Esophagus (tissue), 2 donors: ENCODE measurements around the gene GAS6. TPM values are rescaled to one million over a fixed set of nuclear protein-coding genes. Genes with fewer than 3 reads are reported as not detected.
A peak's percentile ranks its signal among the peaks of the same experiment; 100 is the strongest.

ENCODE experiments used
- H3K27ac ChIP-seq, 2 donors: one replicate each; pipeline ENCODE4 v1.5.1; 2013; ENCODE audit warnings: low read depth in 2 of 2, mild to moderate bottlenecking in 2 of 2, inconsistent platforms in 1 of 2, low read length in 1 of 2, moderate library complexity in 1 of 2
- H3K27me3 ChIP-seq, 2 donors: one replicate each; pipeline ENCODE4 v1.6.1; 2013; ENCODE audit warnings: low read length in 2 of 2, control low read depth in 1 of 2, mild to moderate bottlenecking in 1 of 2; ENCODE audit not compliant: insufficient read depth in 2 of 2, control insufficient read depth in 1 of 2
- H3K36me3 ChIP-seq, 2 donors: one replicate each; pipeline ENCODE4 v1.6.1; 2013; ENCODE audit warnings: low read length in 1 of 2; ENCODE audit not compliant: control insufficient read depth in 2 of 2, insufficient read depth in 2 of 2
- H3K4me1 ChIP-seq, 2 donors: one replicate each; pipeline ENCODE4 v1.6.1; 2013; ENCODE audit warnings: low read length in 1 of 2; ENCODE audit not compliant: control insufficient read depth in 2 of 2, insufficient read depth in 2 of 2
- H3K4me3 ChIP-seq, 2 donors: one replicate each; pipeline ENCODE4 v1.5.1; 2013; ENCODE audit warnings: low read length in 2 of 2, mild to moderate bottlenecking in 2 of 2, low read depth in 1 of 2, moderate library complexity in 1 of 2
- H3K9me3 ChIP-seq, 2 donors: one replicate each; pipeline ENCODE4 v1.6.1; 2013; ENCODE audit warnings: mild to moderate bottlenecking in 2 of 2, low read depth in 1 of 2, low read length in 1 of 2, moderate library complexity in 1 of 2; ENCODE audit not compliant: control insufficient read depth in 2 of 2, insufficient read depth in 1 of 2
- WGBS, 2 donors: extraction: QIAGEN DNeasy Blood & Tissue Kit; methylation state at CpG; one replicate each; pipeline ENCODE4 v1.1.7; 2013; 5-methylcytosine and 5-hydroxymethylcytosine counted together
- polyA plus RNA-seq, 2 donors: library from polyadenylated mRNA; stranded (reverse); fragments of 200-250 nt; gene quantifications; one replicate each; pipeline ENCODE4 v1.2.3, GENCODE V29; 2013
- donor health status: healthy with polysubstance abuse.
- donor health status: Bipolar disorder and iron deficiency.

Gene GAS6
- polyA plus RNA-seq, 2 donors = 47.3 to 56.5 TPM

DNA sequence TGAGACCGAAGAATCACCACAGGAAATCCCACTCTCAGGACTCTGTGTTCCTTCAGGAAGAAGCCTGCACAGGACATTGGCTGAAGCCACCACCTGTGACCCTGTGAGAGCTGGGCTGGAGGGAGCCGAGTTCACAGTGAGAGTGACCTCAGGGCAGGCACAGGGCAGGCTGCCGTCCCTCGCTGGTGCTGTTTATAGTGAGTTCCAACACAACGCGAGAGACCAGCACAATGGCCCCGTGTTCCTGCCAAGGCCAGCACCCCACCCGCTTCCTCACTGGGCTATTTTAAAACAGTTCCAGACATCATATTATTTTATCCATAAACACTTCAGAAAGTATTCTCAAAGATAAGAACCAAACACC is 18.4 kb upstream of the GAS6 start:
- Histone ChIP-seq H3K4me3 (no peak overlapping the region), H3K27ac (peak overlapping the region; percentile 6 to 86), H3K27me3 (no peaks in the 10 kb centered on the region), H3K4me1 (peaks cover 0 to 21% of the 10 kb centered on the region in 2 donors), H3K9me3 (peaks cover 0 to 2% of the 10 kb centered on the region in 2 donors), H3K36me3 (no peaks in the 10 kb centered on the region)
- WGBS, 2 donors = 36 to 58% methylated on average over 8 of the region's 8 CpGs

DNA sequence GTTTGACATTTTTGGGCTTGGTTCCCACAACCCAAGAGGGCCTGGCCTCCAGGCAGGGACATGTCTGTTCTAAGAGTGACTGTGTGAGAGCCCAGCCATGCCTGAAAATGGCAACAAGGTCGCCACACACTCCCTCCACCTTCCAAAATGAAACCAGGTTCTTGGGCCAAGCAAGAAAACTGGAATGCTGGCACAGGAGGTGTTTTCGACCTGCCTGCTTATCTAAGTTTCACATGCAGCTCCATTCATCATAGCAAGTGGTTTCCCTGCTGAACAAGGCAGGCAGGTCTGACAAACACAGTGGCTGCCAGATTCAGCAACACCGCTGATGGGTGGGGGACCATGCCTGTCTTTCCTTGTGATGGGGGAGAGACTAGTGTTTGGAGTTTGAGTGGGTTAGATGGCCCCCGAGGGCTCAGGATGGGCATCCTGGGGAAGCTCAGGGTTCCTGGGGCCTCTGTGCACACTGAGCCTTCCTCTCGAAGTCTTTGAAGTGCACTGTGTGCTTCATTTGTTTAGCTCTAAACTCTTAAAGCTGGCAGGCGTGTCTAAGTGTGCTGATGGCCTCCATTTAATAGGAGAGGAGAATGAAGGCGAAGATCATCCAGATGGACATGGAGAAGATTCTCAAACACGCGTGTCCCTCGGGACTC is 17.9 kb upstream of the GAS6 start:
- Histone ChIP-seq H3K27me3 (no peaks in the 10 kb centered on the region), H3K4me3 (no peak overlapping the region), H3K9me3 (peaks cover 0 to 2% of the 10 kb centered on the region in 2 donors), H3K27ac (peak overlapping the region; percentile 6 to 86), H3K36me3 (no peaks in the 10 kb centered on the region), H3K4me1 (peaks cover 0 to 21% of the 10 kb centered on the region in 2 donors)
- WGBS, 2 donors = 41 to 43% methylated on average over 10 of the region's 10 CpGs

- peaks cover 0 to 2% of the 10 kb centered on the region in 2 donors for H3K9me3 ChIP-seq
- no peaks in the 10 kb centered on the region for H3K27me3 ChIP-seq
- H3K36me3 ChIP-seq = no peaks in the 10 kb centered on the region
- H3K4me3 ChIP-seq = no peak overlapping the region
- H3K27ac ChIP-seq = peak overlapping the region in 1 of 2 donors; percentile 86
- peaks cover 0 to 21% of the 10 kb centered on the region in 2 donors for H3K4me1 ChIP-seq
- 71 to 78% methylated on average over 17 of the region's 17 CpGs for WGBS, 2 donors
These were observed 17.1 kb upstream of the GAS6 start for GRCh38 chr13:113880651-113881611.

DNA sequence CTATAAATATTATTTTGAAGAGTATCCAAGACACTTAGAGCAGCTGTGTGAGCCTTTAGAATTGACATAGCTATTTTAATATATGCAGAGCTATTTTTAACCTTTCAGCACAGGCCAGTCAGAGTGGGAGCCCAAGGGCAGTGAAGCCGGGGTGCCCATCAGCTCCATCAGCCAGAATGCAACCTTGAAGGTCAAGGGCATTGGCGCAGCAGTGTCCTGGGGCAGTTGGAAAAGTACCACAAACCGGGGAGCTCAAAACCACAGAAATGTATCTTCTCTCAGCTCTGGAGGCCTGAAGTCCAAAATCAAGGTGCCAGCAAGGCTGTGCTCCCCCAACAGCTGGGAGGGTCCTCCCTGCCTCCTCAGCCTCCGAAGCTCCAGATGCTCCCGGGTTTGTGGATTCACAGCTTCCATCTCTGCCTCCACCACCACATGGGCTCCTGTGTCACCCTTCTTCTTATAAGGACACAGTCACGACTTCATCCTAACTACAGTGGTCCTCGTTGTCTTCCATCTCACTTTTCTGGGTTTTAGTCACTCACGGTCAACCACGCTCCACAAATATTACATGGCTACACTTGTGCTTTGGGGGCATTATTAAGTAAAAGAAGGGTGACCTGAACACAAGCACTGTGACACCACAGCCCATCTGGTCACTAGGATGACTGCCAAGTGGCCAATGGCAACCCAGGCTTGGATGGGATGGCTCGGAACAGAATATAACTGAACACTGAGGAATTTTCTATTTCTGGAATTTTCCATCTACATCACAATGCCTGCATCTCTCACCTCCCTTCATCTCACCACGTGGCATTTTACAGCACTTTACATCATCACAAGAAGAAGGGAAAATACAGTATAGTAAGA is 15.9 kb upstream of the GAS6 start:
- no peak overlapping the region for H3K4me3 ChIP-seq
- peaks cover 0 to 2% of the 10 kb centered on the region in 2 donors for H3K9me3 ChIP-seq
- H3K27ac ChIP-seq = peak overlapping the region in 1 of 2 donors; percentile 43
- 74 to 80% methylated on average over 11 of the region's 11 CpGs for WGBS, 2 donors
- H3K27me3 ChIP-seq = no peaks in the 10 kb centered on the region
- H3K36me3 ChIP-seq = no peaks in the 10 kb centered on the region
- H3K4me1 ChIP-seq = peaks cover 0 to 21% of the 10 kb centered on the region in 2 donors

GRCh38 chr13:113879017-113879416 is 15.1 kb upstream of the GAS6 start:
- H3K27me3 ChIP-seq = no peaks in the 10 kb centered on the region
- no peak overlapping the region for H3K4me3 ChIP-seq
- H3K36me3 ChIP-seq = no peaks in the 10 kb centered on the region
- 75 to 76% methylated on average over 7 of the region's 7 CpGs for WGBS, 2 donors
- H3K4me1 ChIP-seq = peaks cover 0 to 21% of the 10 kb centered on the region in 2 donors
- H3K27ac ChIP-seq = peak overlapping the region in 1 of 2 donors; percentile 26
- peaks cover 0 to 2% of the 10 kb centered on the region in 2 donors for H3K9me3 ChIP-seq

DNA sequence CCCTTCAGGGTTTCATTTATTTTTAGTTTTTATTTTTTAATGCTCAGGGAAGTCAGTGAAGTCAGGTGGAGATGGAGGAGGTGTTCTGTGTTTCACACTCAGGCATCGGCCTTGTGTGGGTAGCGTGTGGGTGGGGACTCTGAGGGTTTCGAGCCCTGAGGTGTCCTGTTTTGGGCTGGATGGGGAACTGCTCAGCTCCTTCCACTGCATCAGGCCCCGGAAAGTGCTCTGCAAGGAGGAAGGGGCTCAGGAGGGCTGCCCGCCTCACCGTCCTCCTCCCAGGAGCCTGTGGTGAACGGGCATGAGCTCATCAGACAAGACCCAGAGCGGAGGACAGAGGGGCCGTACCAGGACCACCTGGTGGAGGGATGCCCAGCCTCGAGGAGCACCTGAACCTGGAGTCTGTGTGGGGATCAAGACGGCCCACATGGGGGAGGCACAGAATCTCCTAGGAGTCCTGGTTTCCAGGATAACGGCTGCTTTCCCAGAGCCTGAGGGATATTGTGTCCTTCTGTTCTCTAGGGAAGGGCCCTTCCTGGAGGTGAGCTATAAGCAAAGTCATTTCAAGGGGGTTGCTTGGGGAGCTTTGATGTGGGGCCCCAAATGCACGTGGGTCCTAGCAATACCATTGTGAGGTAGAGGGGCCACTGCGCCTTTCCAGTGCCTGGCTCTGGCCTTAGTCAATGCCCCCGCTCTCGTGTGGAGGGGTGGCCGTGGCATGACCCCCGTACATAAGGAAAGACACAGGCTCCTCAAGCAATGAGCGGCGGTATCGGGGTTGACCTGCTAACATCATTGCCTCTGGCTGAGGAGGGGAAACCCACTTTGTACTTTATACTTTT is 13.5 kb upstream of the GAS6 start:
- H3K27ac ChIP-seq = no peak overlapping the region
- H3K4me3 ChIP-seq = no peak overlapping the region
- no peaks in the 10 kb centered on the region for H3K36me3 ChIP-seq
- no peaks in the 10 kb centered on the region for H3K27me3 ChIP-seq
- H3K4me1 ChIP-seq = peaks cover 0 to 14% of the 10 kb centered on the region in 2 donors
- WGBS, 2 donors = 93 to 94% methylated on average over 21 of the region's 21 CpGs
- peaks cover 0 to 2% of the 10 kb centered on the region in 2 donors for H3K9me3 ChIP-seq

- H3K27me3 ChIP-seq = no peaks in the 10 kb centered on the region
- peaks cover 0 to 2% of the 10 kb centered on the region in 2 donors for H3K9me3 ChIP-seq
- H3K36me3 ChIP-seq = no peaks in the 10 kb centered on the region
- H3K4me1 ChIP-seq = peaks cover 0 to 7% of the 10 kb centered on the region in 2 donors
- H3K4me3 ChIP-seq = no peak overlapping the region
- WGBS, 2 donors = 79 to 80% methylated on average over 18 of the region's 18 CpGs
- no peak overlapping the region for H3K27ac ChIP-seq
These were observed 12.7 kb upstream of the GAS6 start for GRCh38 chr13:113876346-113877148.

DNA sequence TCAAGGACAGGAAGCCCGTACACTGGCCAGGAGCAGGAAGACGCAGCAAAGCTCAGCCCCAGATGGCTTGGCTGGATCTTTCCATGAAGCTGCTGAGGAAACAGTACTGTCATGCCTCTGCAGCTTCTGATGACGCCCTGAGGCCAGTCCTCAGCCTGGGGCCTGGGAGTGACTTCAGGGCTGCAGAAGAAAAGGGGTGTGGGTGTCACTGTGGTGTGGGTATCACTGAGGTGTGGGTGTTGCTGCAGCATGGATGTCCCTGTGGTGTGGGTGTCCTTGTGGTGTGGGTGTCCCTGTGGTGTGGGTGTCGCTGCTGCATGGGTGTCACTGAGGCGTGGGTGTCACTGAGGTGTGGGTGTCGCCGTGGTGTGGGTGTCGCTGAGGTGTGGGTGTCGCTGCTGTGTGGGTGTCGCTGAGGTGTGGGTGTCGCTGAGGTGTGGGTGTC is 12.0 kb upstream of the GAS6 start:
- Histone ChIP-seq H3K36me3 (no peaks in the 10 kb centered on the region), H3K4me3 (no peak overlapping the region), H3K9me3 (peaks cover 0 to 2% of the 10 kb centered on the region in 2 donors), H3K4me1 (peaks cover 0 to 2% of the 10 kb centered on the region in 2 donors), H3K27ac (no peak overlapping the region), H3K27me3 (no peaks in the 10 kb centered on the region)
- 60 to 72% methylated on average over 11 of the region's 11 CpGs for WGBS, 2 donors
